HuH-7 (cell line): ENCODE results near the gene SNX4.
A peak's percentile ranks its signal among the peaks of the same experiment; 100 is the strongest.
"Not testable (repeated sequence)": the region's sequence is repeated elsewhere in the genome, so short reads cannot be mapped to it uniquely, and the experiment has no call there.

Source experiments
- DNase-seq: peaks from one replicate; pipeline ENCODE4 v3.0.0; 2011; ENCODE audit warnings: low spot score

SNX4 gene

DNA sequence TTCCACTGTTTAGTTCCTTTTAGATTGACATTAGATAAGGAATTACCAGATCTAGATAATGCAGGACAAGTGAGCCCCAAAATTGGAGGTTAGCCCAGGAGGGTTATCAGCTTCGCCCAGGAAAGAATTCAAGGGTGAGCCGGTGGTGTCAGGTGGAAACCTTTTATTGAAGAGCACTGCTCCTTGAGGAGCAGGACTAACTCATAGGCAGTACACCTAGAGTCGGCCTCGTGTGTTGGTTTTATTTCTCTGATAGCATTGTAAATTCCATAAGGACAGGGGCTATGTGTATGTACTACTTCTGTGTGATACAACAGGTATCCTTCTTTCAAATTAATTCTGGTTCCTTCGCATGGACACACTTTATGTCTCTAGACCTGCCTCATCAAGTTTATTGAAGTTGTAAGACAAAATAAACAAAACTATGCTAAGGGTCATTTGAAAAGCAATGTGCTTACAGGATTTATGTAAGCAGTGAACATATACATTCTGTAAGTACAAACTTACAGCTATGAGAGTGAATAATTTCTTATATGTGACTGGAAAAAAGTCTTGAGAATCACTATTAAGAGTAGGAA, 57.2 kb downstream of the SNX4 start:
- no peak for DNase-seq

DNA sequence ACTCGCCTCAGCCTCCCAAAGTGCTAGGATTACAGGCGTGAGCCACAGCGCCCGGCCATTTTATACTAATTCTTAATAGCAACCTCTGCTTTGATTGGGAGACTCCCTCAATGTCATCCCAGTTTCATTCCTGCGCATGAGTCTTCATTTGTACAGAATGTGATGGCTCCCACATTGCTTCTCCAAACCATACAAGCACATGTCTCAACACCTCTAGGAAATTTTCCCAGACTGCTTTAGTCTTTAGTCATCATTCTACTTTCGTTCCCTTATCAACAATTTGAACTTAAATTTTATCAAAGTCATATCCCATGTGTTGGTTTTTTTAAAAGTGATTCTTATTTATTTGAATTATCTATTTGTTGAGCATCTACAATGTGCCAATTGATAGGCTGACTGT, 58.1 kb downstream of the SNX4 start:
- no peak for DNase-seq

DNA sequence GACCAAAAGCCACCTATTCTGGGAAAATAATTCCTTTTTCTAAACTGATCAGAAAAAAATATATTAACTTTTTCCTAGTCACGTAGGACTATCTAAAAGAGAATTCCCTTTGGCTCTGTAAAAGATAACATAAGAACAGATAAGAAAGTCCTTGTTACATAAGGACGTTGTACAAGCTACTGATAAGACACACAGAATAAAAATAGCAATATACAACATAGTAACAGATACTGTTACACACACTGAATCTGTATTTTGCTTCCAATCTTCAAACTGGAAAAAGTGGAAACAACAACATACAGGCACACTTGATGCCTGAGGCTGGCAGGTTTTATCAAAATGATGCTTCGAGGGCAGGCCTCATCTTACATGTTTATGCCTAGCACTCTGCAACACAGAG, 59.8 kb downstream of the SNX4 start:
- DNase-seq: no peak

DNA sequence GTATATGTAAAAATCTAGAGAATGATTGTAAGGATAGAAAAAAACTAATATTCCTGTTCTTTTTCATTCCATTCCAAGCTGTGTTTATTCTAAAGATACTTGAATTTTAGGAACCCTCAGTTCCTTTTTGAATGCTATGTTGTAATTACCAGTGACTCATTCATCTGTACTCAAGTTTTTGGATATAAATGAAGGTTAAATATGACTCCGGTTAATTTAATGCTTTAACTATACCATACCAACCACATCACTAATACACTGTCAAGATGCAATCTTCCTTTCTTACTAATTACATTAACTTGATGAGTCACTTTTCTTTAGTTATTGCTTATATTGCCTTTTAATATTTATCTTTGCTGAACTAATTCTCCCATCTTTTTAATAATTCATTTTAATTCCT, 76.1 kb downstream of the SNX4 start:
- no peak for DNase-seq

DNA sequence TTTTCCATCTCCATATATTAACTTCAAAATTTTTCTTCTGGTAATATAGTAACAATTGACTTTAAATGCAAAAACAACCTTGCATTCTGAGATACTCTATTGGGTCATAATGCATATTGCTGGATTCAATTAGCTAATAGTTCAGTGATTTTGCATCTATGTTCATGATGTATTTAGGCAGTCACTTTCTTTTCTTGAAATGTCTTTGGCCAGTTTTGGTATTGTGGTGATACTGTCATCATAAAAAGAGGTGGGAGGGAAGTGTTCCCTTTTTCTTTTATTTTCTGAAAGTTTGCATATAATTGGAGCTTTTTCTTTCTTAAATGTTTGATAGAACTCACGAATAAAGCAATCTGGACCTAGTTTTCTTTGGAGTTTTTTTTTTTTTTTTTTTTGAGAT, 77.5 kb downstream of the SNX4 start:
- no peak for DNase-seq

DNA sequence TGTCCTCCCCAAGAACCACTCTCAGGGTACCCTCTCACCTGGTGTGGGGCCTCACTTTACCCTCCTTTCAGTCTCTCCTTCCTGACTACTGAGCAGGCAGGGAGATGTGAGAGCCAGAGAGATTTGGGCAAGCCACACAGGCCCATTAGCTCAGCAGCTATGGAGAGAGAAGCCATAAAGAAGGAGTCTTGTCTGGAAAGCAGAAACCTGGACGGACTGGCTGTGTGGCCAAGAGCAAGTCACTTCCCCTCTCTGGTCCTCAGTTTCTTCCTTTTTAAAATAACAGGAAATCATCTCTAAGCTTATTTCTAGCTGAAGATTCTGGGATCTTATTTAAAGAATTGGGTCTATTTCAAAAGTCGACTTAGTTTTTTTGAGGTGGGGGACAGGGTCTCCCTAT, 79.0 kb downstream of the SNX4 start:
- no peak for DNase-seq

DNA sequence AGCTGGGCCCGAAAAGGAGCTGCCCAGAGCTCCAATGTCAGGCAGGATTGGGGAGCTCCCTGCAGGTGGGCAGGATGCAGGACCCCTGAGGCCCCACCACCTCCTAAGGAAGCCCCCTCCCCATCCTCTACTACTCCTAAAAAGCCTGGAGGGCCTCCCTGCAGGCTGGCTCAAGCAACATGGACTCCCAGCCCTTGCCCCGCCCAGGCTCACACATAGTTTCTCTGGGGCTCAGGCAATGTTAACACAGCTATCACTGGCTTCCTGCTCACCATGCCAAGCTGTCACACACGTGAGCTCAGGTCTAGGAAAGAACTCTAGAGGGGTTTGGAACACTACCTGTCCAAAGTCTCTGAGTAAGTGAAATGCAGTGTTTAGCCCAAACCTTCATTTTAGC, 79.4 kb downstream of the SNX4 start:
- DNase-seq: peak; percentile 43

DNA sequence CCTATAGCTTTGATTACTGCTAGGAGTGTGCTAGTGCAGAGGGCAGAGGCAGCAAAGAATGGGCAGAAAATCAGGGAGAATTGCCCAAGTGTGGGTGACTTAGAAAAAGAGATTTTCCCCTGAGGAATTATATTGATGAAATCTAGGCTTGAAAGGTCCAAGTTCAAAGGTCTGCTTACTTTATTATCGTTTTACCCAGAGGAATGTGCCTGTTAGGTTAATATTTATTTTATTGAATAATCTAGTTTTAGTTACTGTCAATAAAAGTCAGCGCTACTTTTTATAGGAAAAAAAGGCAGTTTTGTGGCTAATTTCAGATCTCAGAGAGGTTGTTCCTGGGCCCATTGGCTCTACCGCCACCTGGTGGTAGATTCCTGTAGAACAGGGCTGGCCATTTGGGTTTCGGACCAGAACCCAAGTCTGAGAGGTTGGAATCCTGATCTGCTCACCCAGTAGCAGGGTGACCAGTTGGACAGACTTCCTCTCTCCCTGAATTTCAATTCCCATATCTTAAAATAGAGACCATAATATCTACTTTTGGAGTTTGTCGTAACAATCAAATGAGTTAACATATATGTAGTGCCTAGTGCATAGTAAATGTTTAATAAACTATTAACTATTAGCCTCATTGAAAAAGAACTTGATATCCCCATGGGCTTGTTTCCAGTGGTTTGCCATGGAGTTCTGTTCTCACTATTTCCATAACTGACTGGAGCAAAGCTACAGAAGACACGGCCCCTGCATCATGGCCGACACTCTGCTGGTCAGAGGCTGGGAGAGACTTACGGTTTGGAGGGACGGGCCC, 82.2 kb downstream of the SNX4 start:
- DNase-seq: peak; percentile 33

DNA sequence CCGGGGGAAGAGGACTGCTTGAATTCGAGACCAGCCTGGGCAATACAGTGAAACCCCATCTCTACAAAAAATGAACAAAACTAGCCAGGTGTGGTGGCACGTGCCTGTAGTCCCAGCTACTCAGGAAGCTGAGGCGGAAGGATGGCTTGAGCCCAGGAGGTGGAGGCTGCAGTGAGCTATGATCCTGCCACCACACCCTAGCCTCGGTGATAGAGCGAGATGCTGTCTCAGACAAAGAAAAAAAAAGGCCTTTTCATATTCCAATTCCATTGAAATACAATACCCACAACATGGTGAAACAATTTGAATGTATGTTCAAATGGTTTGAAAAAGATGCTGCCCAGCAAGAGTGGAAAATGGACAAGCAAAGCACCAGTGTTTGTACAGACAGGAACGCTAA, 83.1 kb downstream of the SNX4 start:
- no peak for DNase-seq

DNA sequence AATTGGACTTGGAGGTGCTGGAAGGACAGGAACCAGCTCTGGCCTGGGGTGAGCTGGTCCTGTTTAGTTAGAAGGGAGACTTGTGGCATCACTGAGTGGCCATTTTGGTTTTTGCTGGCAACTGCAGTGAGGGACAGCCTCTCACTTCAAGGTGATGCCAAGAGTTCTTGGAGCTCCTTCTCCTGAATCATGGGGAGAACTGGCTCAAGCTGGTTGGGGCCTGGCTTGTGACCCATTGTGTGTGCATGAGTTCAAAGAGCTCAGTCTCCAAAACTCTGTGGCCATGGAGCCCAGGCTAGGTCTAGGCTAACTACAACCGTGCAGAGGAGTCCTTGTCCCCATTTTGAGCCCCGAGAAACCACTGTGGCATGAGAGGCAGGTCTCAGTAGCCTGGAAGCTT, 84.8 kb downstream of the SNX4 start:
- DNase-seq: no peak

DNA sequence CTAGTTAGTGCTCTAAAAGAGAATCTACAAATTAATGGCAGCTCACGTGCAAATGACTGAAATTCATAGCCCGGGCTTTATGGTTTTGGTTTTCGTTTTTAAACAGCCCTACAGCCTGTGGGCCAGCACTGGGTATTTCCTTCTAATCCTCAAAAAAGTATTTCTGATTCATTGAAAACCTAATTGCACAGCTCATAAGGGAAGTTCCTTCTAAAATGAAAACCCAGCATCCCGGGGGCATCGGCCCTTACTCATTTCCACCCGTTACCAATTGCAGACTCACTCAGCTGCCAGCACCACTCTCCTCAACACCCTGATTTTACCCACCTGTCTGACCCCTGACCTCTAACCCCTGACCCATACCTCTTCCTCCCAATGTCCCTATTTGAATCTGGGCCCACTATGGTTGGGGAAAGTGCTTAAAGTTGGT, 85.4 kb downstream of the SNX4 start:
- DNase-seq: no peak

DNA sequence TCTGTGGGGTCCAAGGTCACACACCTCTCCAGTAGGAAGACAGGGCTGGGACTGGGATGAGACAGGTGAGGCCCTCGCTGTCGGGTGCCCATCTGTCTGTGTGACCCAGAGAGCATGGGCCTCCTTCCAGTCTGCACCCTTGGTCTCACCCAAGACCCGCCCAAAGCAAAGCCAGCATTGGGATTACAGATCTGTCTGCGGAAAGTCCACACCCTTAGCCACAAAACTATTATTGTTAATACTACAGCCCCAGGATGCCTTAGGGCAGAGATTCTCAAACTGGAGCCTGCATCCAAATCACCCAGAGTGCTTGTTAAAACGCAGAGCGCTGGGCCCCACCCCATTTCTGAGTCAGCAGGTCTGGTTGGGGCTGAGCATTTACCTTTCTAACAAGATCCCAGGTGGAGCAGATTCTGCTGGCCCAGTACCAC, 86.4 kb downstream of the SNX4 start:
- no peak for DNase-seq

DNA sequence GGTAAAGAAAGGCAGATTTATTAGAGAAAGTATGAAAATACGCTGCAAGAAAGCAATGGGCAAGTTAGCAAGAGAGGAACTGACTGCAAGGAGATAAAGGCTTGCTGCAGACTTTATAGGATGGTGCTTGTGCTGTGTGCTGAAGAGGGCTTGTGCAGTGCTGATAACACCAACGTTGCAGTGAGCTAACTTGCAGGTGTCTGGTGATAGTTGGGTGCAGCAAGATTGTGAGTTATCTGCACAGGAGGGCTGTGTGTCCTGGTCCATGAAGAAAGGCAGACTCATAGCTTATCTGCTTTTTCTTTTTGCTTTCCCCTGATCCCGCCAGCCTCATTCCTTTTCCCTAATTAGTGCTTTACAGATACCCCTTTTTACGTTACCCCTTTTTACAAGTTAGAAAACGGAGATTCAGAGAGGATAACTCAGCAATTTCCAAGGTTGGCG, 86.9 kb downstream of the SNX4 start:
- DNase-seq: no peak

DNA sequence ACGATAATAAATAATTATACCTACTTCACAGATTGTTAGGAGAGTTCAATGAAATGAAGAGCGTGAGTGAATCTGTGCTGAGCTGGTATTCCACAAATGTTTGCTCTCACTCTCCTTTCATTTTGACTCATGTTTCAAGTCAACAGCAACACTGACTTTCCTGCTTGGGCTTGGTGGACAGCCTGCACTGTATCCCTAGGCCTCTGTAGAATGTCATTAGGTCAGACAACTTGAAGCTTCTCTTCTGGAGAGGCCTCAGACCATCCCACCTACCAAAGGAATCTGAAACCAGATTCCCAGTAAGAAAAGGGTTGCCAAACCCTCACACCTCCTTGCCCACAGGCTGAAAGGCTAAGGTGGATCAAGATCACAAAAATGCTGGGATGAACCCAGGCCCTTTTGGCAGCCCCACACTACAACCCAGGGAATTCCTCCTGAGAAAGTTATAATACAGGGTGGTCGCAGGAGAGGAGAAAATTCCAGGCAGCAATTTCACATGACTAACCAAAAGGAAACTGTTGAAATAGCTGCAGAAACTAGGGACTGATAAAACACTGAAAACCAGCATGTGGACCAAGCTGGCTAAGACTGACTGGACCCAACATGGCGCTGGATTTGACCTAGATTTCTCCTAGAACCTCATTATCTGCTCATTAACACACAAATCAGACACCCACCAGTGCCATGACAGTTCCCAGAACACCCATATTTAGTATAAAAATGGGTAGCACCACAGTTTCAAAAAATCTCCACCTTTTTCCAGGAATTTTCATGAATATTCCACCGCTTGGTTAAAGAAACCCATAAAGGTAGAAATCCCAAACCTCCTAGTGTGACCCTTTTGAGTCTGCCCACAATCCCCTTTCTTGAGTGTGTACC, 87.9 kb downstream of the SNX4 start:
- no peak for DNase-seq

DNA sequence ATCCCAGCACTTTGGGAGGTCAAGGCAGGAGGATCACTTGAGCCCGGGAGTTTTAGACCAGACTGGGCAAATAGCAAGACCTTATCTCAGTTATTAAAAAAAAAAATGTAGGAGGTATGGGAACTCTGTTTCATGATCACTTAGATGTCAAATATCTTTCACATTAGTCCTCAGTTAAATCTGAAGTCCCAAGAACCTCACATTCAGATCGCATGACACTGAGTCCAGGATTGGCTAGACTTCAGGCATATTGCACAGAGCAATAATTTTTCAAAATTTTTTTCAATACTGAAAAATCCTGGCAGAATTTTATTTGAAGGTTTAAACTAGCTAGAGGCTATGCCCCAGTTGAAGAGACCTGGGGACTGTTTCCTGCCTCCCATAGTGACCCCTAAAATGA, 88.6 kb downstream of the SNX4 start:
- DNase-seq: no peak

DNA sequence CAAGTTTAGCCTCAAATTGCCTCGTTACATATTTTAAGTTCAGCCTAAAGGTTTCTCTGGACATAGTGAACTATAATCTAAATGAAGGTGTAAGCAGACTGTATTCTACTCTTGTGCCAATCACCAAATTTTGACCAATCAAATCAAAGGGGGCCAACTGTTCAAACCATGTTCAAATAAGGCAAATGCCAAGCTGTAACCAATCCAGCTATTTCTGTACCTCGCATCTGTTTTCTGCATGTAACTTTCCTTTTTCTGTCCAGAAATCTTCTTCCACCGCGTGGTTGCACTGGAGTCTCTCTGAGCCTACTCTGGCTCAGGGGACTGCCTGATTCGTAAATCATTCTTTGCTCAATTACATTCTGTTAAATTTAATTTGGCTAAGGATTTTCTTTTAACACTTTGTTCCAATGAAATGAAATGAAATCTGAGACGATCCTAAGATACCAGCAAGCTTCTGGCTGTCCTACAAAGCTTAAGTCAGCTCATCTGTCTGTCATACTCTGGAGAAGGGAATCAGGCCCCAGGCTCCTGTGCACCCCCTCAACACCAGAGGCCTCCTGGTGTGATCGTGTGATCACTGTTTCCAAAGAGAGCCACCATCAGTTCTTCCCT, 91.7 kb downstream of the SNX4 start:
- no peak for DNase-seq

DNA sequence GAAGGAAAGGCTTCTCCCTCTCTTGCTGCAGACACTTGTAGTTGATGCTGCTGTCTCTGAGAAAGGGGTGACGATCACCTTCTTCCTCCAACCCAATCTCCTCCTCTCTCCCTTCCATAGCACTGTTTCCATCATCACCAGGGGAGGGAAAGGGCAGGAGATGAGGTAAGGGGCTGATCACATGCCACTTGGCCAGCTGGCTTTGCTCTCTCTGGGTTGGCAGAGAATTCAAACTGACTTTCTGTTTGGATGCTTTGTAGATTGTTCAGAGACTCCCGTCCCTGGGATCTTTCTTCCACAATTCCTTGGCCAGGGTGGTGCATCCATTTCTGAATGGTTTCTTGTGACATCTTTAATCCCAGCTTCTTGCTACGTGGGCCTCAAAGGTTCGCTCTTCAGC, 101.7 kb downstream of the SNX4 start:
- DNase-seq: no peak

DNA sequence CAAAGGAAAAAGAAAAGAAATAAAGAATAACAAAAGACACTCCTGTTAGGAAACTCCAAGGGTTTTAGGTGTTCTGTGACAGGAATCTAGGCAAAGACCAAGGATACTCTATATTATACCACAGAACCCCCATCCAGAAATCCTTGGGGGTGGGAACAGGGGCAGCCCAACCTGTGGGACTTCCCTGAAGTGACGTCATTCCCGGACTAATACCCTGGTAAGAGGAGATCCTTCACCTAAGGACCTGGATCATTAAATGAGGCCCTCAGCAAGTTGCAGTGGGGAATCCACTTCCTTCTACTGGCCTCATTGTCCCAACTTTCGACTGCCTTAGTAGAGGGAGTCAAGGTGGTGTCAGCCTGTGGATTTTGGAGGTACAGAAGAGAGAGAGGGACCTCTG, 103.8 kb downstream of the SNX4 start:
- no peak for DNase-seq

DNA sequence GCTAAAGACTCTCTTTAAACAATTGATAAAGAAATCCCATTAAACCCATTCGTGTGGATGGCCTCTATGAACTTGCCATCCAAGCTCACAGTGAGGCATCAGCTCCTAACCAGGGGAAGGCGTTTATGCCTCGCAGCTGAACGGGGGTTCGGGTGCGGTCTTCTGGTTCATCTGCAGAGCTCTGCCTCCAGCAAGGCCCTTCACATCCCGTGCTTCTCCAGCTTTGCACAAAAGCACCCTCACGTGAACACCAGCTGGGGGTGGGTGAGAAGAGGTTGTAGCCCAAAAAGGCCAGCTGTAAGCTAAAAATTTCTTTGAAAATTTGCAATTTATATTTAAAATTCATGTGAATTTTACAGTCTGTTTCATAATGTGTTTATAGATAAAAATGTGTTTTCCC, 105.3 kb downstream of the SNX4 start:
- DNase-seq: no peak

DNA sequence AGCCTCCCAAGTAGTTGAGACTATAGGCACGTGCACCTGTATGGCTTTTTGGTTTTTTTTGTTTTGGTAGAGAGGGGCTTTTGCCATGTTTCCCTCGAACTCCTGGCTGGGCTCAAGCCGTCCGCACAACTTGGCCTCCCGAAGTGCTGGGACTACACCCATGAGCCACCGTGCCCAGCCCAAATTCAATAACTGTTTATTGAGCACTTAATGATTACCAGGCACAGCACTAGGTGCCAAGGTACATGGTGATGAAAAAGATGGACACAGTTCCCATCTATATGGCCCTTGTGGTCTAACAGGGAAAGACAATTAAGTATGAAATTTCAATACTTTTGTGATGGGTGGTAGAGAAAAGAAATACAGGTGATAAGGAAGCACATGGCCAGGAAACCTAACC, 109.1 kb downstream of the SNX4 start:
- DNase-seq: no peak

DNA sequence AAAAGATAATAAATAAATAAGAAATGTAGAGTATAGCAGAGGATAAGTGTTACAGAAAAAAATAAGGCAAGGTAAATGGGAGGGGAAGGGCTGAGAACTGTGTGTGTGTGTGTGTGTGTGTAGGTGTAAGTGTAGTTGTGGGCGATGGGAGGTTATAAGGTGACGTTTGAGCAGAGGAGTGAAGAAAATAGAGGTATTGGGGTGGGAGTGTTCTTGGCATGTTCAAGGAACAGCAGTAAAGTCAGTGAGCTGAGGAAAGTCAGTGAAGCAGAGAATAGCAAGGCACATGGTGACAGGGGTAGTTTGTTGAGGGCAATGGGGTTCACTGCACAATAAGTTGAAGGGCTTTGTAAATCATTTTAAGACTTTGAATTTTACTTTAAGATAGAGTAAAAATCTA, 113.9 kb downstream of the SNX4 start:
- no peak for DNase-seq

DNA sequence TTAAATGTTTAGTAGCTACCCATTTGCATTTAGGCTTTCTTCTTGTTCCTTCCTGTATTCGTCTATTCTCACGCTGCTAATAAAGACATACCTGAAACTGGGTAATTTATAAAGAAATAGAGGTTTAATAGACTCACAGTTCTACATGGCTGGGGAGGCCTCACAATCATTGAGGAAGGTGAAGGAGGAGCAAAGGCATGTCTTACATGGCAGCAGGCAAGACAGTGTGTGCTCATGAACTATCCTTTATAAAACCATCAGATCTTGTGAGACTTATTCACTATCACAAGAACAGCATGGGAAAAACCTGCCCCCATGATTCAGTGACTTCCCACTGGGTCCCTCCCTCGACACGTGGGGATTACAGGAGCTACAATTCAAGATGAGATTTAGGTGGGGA, 114.5 kb downstream of the SNX4 start:
- not testable (repeated sequence) for DNase-seq

DNA sequence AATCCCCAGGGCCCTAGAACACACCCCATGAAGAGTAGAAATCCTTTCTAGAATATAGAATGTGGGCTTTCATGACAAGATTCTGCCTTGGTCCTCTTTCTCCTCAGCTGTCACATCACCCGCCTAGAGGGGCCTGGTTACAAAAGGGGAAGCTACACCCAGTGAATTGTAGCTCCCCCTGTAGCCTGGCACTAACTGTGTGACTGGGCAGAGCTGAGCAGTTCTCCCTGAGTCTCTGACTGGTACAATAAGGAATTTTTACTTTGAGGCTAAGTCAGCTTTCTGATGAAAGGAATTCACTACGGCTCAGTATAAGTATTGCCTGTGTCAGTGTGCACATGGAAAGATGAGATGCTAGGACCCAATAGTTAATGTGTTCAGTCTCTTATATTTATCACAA, 116.2 kb downstream of the SNX4 start:
- no peak for DNase-seq
